Measurements from ENCODE around the gene PFN2. TPM values are rescaled to one million over a fixed set of nuclear protein-coding genes. Genes with fewer than 3 reads are reported as not detected.
A peak's percentile ranks its signal among the peaks of the same experiment; 100 is the strongest.
"Not testable (repeated sequence)": the region's sequence is repeated elsewhere in the genome, so short reads cannot be mapped to it uniquely, and the experiment has no call there.

The PFN2 gene, protein sequence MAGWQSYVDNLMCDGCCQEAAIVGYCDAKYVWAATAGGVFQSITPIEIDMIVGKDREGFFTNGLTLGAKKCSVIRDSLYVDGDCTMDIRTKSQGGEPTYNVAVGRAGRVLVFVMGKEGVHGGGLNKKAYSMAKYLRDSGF
- 281 and 309 TPM in 2 replicates for total RNA-seq (2014; rRNA removed; shearing (Covaris generic))

DNA sequence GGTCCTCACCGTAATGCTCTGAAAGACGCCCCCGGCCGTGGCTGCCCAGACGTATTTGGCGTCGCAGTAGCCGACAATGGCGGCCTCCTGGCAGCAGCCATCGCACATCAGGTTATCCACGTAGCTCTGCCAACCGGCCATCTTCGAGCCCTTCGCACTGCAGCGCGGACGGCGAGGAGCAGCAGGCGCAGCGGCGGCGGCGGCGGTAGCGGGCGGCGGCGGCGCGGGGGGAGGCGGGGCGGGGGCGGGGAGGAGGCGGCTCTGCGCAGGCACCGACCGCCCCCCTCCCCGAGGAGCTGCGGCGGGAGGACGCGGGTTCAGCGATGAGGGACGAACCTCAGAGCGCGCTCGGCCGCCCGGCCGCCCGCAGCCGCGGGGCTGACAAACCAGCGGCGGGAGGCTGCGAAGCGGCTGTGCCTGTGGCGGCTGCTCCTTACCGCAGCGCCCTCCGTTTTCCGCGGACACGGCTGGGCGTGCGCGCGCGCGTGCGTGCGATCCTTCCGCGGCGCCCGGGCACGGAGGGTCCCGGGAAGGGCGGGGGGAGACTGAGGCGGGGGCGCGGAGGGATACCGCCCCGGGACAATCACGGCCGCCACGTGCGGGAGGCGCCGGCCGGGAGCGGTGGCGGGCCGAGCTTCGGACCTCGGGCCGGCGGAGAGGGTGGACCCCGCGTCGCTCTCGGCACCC is at the start of gene PFN2:
Gene PFN2 (minus strand): TSS at position 180 of the 687 bp plus-strand sequence. CDS start 39 bp downstream, at position 141.
- DNase-seq (ENCODE audit: low read depth) = peak; percentile 81

DNA sequence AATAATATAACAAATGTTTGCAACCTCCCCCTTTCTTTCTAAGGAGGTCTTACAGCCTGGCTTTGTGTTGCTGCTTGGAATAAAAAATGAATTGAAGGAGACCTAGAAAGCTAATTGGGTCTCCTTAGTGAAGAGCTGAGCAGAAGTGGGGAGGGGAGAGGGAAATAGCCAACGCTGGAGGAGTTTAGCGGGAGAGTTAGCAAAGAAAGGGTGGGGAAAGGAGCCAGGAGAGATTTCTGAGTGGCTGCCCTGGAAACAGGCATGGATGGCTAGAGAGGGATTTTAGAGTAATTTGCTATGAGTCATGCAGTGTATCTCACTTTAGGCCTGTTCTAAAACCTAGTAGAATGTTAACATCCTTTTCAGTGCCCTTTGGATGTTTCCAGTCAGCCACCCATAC is 45.2 kb upstream of the PFN2 start:
- DNase-seq (ENCODE audit: low read depth) = peak; percentile 15

DNA sequence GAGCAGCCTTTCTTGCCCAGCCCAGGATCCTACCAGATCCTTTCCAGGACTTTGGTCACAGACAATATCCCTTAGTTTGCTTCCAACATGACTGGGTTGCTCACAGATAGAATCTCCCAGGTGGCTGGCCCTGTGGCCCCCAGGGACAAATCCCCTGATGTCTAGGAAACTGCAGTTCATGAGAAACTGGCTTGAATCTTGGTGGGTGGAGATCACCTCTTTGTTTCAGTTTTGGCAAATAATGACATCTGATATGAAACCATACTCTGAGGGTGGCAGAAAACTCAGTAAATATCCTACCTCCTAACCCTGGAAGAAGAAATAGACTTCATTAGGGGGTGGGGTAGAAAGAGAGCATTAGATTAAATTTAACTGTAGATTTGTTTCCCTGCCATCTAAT is 44.1 kb upstream of the PFN2 start:
- DNase-seq (ENCODE audit: low read depth) = no peak

DNA sequence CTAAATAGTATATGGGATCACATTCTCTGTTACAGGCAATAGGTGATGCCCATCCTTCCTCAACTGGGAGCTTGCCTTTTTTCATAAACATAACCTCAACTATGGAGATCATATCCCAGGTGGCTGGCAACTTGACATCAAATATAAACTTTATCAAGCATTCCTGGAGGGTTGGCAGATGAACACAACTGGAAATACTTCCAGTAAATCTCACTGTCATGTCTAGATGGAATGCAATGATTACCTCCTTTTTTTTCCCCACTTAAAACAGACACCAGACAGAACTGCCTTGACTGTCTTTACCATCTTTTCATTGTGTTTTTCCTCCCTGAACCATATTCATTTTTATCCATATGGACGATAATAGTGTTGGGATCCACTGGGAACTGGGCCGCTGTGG is 43.1 kb upstream of the PFN2 start:
- DNase-seq (ENCODE audit: low read depth) = no peak

DNA sequence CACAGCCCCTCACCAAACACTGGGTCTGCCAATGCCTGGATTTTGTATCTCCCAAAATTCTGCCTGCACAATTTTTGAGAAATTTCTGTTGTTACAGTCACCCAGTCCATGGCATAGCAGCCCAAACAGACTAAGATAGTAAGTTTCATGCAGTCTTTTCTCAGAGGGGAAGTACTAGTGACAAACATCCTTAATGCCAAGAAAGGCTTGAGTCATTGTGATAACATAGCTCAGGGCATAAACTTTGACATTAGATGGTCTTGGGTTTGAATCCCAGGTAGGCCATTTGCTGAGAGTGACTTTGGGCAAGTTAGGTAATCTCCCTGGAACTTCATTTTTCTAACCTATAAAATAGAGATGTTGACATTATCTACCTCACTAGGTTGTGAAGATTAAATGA is 36.1 kb upstream of the PFN2 start:
- DNase-seq (ENCODE audit: low read depth) = peak; percentile 15

DNA sequence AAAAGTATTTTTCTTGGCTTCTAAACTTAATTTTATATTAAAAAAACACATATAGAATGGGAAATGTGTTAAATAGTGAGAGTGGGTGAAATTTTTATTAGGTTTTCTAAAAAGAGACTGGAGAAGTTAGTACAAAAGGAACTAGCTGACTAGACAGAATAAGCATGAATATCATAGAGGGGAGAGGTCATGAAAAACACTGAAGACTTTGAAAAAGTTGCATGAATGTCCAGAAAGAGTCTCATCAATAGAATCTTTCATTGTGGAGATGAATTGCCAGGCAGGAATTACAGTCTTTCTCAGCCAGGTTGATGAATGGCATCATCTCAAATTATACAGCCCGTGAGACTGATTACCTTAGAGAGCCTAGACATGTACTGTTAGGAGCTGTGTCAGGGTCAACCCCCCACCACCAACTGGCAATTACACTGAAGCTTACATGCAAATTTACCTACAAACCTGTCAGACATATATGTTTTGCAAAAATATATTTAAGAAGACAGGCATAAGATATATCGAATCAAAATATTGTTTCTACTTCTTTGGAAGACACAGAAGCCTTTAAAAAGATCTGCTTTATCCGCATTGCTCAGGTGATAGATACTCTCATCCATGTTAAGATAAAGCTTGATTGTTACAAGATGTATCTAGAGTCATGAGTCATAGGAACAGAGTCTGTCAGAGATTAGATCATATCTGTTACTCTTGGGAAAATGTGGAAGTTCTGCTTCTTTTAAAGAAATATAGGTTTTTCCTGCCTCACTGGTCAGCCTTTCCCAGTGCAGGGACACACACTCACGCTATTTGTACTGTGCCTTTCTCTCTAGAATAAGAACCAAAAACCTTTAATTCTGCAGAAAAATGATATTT is 34.8 kb upstream of the PFN2 start:
- DNase-seq (ENCODE audit: low read depth) = peak; percentile 82

DNA sequence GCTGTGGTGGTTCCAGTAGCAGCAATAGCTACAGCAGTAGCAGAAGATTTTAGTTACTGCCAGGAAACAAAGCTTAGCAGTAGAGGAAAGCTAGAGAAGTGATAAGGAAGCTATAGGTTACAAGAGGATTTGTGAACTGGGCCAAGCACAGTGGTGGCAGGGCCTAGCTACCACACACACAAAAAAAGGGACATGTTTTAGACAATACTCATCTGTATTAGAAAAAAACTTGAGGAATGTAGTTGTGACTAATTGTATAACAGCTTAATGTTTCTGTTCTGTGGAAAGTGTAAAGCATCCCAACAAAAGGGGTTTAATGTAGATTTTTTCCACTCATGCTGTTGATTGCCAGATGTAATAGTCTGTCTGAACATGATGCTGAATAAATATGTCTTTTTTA is 29.9 kb upstream of the PFN2 start:
- DNase-seq (ENCODE audit: low read depth) = peak; percentile 3

DNA sequence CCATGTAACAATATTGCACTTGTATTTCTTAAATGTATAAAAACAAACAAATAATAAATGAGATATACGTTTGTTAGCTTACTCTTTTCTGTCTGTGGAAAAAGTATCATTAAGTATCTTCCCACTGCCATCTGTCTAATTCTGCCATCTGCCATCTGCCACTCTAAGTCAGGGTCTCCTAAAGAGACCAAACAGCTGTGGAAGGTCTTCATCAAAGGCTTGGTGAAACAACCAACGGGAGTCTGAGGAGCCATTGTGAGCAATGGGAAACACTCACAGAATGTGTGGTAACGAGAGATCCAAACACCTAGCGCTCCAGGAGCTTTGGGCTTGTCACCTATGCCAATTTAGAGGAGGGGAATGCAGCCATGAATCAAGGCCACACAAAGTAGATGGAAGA is 28.7 kb upstream of the PFN2 start:
- DNase-seq (ENCODE audit: low read depth) = no peak

DNA sequence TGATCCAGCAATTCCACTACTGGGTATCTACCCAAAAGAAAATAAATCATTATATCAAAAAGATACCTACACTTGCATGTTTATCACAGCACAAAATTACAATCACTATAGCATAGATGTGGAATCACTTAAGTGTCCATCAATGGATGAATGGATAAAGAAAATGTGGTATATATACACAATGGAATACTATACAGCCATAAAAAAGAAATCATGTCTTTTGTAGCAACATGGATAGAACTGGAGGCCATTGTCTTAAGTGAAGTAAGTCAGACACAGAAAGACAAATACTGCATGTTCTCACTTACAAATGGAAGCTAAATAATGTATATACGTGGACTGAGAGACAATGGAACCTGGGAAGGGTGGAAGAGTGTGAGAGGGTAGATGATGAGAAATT is 28.3 kb upstream of the PFN2 start:
- DNase-seq (ENCODE audit: low read depth) = no peak

DNA sequence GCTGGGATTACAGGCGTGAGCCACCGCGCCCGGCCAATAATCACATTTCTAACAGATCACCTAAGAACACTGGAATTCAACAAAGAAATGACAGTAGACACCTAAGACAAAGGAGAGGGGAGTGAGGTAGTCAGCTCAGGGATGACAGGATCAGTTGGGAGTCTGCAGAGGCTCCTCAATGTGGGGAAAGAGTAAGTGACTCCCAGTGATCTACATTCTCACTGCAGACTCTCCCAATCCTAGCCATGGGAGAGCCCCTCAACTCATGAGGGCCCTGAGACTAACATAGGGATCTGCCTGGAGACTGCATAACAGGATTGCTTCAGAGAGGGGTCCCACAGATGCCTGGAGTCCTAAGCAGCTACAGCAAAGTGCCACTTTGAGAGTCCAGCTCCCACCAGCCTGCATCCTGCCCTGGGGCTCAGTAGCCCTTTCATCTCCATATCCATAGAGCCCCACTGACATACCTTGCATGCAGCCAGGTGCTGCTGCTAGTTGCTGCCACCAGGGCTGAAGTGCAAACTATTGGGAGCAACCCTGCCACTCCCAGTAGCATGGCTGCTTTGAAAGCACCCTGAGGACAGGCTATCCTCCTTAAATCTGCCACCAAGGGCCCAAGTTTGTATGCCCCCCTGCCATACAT is 21.8 kb upstream of the PFN2 start:
- DNase-seq (ENCODE audit: low read depth) = no peak

DNA sequence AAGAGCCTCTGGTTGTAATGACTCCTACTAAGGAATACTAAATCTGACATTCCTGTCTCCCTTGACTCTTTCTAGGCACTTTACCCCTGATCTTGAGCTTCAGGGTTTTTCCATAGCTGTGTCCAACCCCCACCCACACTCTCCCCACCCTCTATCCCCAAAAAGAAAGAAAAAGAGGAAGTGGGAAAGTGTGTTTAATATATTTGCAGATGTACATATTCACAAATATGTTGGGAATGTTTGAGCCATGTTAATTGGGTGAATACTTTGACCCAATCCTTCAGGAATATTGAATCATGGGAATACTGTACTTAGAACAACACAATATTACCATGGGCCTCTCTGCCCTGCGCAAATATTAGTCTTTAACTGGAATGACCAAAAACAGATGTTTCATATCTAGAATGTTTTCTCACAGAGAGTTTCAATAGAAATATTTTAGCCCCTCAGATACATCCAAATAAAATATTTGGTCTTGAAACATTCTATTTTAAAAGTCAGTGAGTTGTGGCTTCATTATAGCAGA is 19.8 kb upstream of the PFN2 start:
- DNase-seq (ENCODE audit: low read depth) = no peak

DNA sequence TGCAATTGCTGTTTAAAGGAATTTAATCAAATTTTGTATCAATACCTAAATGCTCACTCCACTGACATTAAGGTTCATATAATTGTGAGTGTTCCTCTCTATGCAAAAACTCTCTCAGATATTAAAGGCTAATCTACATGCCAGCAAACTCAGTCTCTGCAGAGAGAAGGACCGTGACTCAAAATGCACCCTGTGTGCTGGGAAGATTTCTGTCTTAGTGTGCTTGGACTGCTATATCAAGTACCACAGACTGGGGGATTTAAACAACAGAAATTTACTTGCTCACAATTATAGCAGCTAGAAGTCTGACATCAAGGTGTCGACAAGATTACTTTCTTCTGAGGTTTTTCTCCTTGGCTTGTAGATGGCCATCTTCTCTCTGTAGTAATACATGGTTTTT is 18.6 kb upstream of the PFN2 start:
- DNase-seq (ENCODE audit: low read depth) = no peak

DNA sequence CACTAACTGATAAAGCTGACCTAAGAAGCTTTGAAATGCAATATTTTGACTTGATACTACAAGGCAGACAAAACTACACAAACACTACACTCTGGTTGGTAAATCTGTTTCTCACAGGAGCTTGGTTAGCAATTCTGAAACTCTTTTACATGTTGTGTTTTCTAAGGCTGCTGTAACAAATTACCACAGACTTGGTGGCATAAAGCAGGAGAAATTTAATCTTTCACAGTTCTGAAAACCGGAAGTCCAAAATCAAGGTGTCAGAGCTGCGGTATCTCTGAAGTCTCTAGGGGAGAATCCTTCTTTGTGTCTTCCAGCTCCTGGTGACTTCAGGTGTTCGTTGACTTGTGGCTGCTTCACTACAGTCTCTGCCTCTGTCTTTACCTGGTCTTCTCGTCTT is 12.9 kb upstream of the PFN2 start:
- no peak for DNase-seq (ENCODE audit: low read depth)

DNA sequence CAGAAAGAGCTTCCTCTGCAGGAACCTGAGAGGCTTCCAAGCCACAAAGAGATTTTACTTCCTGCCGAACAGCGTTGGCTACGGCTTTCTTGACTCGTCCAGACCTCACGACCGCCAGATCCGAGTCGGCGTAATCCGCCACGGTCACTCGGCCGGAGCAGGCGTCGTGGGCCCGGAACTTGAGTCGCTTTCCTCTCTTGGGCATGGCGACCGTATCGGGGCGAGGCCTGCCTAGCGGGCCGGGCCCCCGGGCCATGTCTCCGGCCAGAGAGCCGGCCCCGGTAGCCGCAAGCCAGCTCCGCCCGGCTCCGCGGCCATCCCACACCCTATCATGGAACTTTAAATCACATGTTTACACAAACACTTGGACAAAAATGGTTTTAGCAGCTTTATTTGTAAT is 12.4 kb upstream of the PFN2 start:
- DNase-seq (ENCODE audit: low read depth) = not testable (repeated sequence)

DNA sequence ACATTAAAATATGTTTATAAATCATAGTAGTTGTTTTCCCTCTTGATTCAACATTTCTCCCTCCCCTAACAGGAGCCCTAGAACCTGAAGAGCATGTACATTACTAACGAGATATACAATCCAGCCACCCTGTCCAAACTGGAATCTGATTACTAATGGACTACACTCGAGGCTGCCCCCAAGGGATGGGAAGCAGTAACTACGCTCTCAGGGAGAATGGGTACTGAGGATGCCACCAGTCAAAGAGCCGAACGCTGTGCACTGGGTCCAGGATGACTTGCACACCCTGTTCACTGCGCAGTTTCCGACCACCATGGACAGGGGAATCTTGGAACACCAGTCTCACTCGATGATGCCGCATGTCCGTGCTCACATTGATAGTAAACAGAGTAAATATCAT is 11.3 kb upstream of the PFN2 start:
- not testable (repeated sequence) for DNase-seq (ENCODE audit: low read depth)

DNA sequence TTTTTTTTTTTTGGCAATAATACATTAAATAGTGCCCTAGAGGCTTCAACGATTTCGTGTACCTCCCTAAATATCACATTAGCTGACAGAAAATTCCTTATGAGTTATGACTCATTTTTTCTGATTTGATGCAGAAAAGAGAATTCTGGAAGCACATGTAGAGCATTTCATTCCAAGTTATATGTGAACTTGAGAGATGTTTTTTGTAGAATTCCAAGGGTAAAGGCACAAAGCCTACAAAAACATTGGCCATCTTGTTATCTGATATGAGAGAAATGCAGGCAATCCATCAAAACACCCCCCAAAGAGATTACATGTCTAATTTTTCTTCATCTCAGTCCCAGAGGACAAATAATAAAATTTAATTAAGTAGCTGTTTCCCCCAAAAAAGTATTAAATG is 6.7 kb upstream of the PFN2 start:
- DNase-seq (ENCODE audit: low read depth) = no peak

DNA sequence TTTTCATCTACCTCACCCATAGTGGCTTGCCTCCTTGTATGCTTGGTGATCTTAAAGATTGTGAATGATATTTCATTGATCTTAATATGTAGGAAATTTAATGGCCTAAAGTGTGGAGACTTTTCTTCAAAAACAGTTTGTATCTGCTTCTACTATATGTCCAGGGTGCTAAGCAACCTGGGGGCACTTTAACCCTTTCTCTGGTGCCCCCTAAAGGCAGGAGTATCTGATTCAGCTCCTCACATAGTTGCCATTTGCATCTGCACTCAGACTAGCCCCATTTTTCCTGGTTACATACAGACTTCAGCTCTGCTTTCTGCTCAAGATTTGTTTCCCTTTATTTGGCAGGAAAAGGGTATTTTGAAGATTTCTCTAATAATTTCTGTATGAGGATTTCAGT is 5.2 kb upstream of the PFN2 start:
- DNase-seq (ENCODE audit: low read depth) = no peak

DNA sequence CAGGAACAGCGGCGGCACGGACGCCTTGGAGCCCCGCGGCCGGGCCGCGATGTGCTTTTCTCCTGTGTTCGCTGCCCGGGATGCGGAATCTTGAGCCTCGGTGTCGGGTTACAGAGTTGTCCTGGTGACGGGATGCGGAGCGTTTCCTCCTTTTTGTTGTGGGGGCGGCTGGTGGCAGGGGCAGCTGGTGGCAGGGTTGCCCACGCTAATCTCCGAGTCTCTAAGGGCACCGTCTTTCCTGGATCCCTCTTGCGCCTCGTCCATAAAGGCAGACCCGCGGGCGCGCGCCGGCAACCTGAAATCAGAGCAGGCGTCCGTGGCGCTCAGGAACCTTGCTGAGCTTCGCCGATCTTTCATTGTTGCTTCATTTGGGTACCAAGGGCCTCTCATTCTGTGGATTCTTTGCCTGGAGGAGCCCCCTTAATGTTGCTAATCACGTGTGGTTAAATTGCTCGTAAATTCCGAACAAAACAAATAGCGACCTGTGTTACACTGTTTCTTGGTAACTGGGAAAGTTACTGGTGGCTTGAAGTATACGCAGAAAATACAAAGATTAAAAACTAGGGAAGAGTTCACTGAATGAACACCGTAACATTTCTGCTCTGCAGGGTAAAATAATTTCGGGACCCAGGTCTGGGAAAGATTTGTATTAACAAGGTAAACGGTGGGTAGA is 844 bp upstream of the PFN2 start:
- peak; percentile 84 for DNase-seq (ENCODE audit: low read depth)

DNA sequence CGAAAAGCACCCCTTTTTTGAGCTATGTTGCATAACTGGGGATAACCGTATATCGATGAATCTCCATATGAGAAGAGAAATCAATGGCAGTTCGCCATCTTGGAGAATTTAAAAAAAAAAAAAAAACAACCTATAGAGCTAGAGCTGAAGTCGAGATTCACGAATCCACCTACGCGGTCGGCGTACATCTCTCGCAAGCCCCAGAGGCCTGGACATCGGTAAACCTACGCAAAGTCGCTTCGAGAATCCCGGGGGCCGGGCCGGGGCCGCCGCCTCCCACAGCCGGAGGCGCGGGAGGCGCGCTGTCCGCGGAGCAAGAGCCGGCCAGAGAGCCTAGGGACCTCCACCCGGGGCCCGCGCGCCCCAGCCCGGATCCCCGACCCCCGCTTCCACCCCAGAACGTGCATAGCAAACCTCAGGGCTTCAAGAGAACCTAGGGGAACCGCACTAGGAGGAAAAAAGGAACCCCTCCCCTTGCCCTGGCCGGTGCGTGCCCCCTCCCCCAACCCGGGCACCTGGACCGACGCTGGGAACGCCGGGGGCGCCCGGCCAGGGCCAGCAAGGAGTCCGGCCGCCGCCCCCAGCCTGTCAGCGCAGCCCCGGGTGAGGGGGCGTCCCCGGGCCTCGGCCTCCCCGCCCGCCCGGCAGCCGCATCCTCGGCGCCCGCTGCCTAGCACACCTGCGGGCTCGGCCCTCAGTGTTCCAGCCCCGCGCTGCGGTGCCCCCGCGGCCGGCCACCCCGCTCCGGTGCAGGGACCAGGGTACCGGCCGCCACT is 567 bp downstream of the PFN2 start:
- peak; percentile 78 for DNase-seq (ENCODE audit: low read depth)

DNA sequence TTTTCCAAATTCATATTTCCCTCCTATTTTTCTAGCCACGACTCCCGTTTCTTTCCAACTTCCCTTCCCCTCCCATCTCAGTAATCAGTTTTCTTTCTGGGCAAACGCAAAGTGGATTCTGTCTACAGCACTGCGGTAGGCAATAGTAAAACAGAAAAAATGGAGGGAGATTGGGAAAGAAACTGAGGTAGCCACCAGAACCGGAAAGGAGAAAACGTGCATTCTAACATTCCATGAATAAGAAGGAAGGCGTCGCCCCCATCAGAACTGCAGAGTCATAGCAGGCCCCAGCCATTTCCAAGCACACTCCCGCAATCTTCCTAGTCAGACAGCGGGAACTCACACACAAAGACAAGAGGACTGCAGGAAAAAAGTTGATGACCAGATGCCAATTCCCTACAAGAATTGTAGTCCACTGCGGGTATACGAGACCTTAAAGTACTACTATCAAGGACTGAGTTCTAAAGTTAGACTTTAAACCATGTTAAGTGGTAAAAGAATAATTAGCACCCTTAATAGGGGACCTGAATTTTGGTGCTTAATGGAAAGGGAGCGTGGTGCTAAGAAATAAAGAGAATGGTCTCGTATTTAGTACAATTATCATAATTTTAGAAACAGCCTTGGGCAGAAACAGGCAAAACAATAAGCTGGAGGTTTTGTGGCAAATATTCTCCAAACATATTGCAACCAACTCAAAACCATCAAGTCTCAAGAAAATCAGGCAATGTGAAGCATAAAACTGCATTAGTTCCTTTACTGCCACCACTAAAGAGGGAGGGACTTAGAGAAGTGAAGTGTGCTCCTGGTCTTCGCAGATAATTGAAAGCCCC is 1.4 kb downstream of the PFN2 start:
- peak; percentile 85 for DNase-seq (ENCODE audit: low read depth)
